IgD-negative memory B cell (primary cell): Measurements from ENCODE around the gene COL24A1. TPM values are rescaled to one million over a fixed set of nuclear protein-coding genes. Genes with fewer than 3 reads are reported as not detected.
A peak's percentile ranks its signal among the peaks of the same experiment; 100 is the strongest.
"Not testable (repeated sequence)": the region's sequence is repeated elsewhere in the genome, so short reads cannot be mapped to it uniquely, and the experiment has no call there.

ENCODE experiments used
- H3K27ac Mint-ChIP-seq, 3 donors: one replicate each; pipeline ENCODE4 v1.8.0; 2020 to 2022; ENCODE audit warnings: mild to moderate bottlenecking in 3 of 3, mixed read lengths in 3 of 3, moderate library complexity in 1 of 3
- H3K27me3 Mint-ChIP-seq: one replicate; pipeline ENCODE4 v1.8.0; 2021; ENCODE audit warnings: mixed read lengths
- H3K36me3 Mint-ChIP-seq: one replicate; pipeline ENCODE4 v1.8.0; 2020; ENCODE audit warnings: mild to moderate bottlenecking, mixed read lengths
- H3K4me1 Mint-ChIP-seq, 3 donors: one replicate each; pipeline ENCODE4 v1.8.0; 2020 to 2022; ENCODE audit warnings: mixed read lengths in 3 of 3, mild to moderate bottlenecking in 1 of 3
- H3K4me3 Mint-ChIP-seq, 4 donors: one replicate each; pipeline ENCODE4 v1.8.0; 2020 to 2022; ENCODE audit warnings: mild to moderate bottlenecking in 4 of 4, mixed read lengths in 4 of 4, moderate library complexity in 3 of 4
- H3K9me3 Mint-ChIP-seq, 3 donors: one replicate each; pipeline ENCODE4 v1.8.0; 2020 to 2021; ENCODE audit warnings: mixed read lengths in 3 of 3, mild to moderate bottlenecking in 1 of 3
- polyA plus RNA-seq: library from polyadenylated mRNA; unstranded; fragments of 300-500 nt; fragmentation: Illumina TruSeq; gene quantifications from one replicate; pipeline ENCODE4 v1.2.3, GENCODE V29; 2021

COL24A1 gene
- polyA plus RNA-seq, 1 donor from 2014 or later: not detected

GRCh38 chr1:85822696-85823095, 333.9 kb downstream of the COL24A1 start:
- Mint-ChIP-seq H3K4me1 (no peaks in the 10 kb centered on the region), H3K27me3 (peaks cover 2% of the 10 kb centered on the region), H3K36me3 (no peaks in the 10 kb centered on the region), H3K4me3 (no peak overlapping the region), H3K27ac (no peak overlapping the region), H3K9me3 (peaks cover 0 to 2% (median 0%) of the 10 kb centered on the region in 3 donors)

GRCh38 chr1:85818371-85818770, 338.2 kb downstream of the COL24A1 start:
- Mint-ChIP-seq H3K36me3 (no peaks in the 10 kb centered on the region), H3K9me3 (no peaks in the 10 kb centered on the region), H3K27me3 (peaks cover 2% of the 10 kb centered on the region), H3K4me3 (no peak overlapping the region), H3K27ac (no peak overlapping the region), H3K4me1 (no peaks in the 10 kb centered on the region)

- Mint-ChIP-seq H3K27ac (no peak overlapping the region), H3K36me3 (no peaks in the 10 kb centered on the region)
Observed at GRCh38 chr1:85816606-85817005, 340.0 kb downstream of the COL24A1 start.

GRCh38 chr1:85815906-85816305, 340.7 kb downstream of the COL24A1 start:
- Mint-ChIP-seq H3K4me3 (no peak overlapping the region), H3K36me3 (no peaks in the 10 kb centered on the region), H3K27ac (no peak overlapping the region), H3K27me3 (peaks cover 2% of the 10 kb centered on the region), H3K4me1 (no peaks in the 10 kb centered on the region), H3K9me3 (no peaks in the 10 kb centered on the region)

More at GRCh38 chr1:85816606-85817005, 340.0 kb downstream of the COL24A1 start:
- no peaks in the 10 kb centered on the region for H3K4me1 Mint-ChIP-seq
- no peaks in the 10 kb centered on the region for H3K9me3 Mint-ChIP-seq
- H3K4me3 Mint-ChIP-seq: no peak overlapping the region
- H3K27me3 Mint-ChIP-seq: peaks cover 2% of the 10 kb centered on the region

- H3K36me3 Mint-ChIP-seq: peaks cover 2% of the 10 kb centered on the region
- no peaks in the 10 kb centered on the region for H3K27me3 Mint-ChIP-seq
- H3K9me3 Mint-ChIP-seq: peaks cover 0 to 4% (median 3%) of the 10 kb centered on the region in 3 donors
- no peak overlapping the region for H3K27ac Mint-ChIP-seq
- H3K4me1 Mint-ChIP-seq: no peaks in the 10 kb centered on the region
- H3K4me3 Mint-ChIP-seq: no peak overlapping the region
Observed at GRCh38 chr1:85806236-85806965, 350.2 kb downstream of the COL24A1 start.

GRCh38 chr1:85801520-85801919, 355.1 kb downstream of the COL24A1 start:
- peaks cover 2% of the 10 kb centered on the region for H3K36me3 Mint-ChIP-seq
- no peaks in the 10 kb centered on the region for H3K27me3 Mint-ChIP-seq
- H3K9me3 Mint-ChIP-seq: peaks cover 0 to 3% (median 0%) of the 10 kb centered on the region in 3 donors
- H3K4me1 Mint-ChIP-seq: no peaks in the 10 kb centered on the region
- no peak overlapping the region for H3K27ac Mint-ChIP-seq
- H3K4me3 Mint-ChIP-seq: no peak overlapping the region

GRCh38 chr1:85799737-85800136, 356.8 kb downstream of the COL24A1 start:
- H3K36me3 Mint-ChIP-seq: peaks cover 2% of the 10 kb centered on the region
- no peaks in the 10 kb centered on the region for H3K27me3 Mint-ChIP-seq
- no peak overlapping the region for H3K27ac Mint-ChIP-seq
- H3K4me3 Mint-ChIP-seq: no peak overlapping the region
- H3K4me1 Mint-ChIP-seq: no peaks in the 10 kb centered on the region
- peaks cover 0 to 2% (median 0%) of the 10 kb centered on the region in 3 donors for H3K9me3 Mint-ChIP-seq

- no peaks in the 10 kb centered on the region for H3K27me3 Mint-ChIP-seq
- H3K36me3 Mint-ChIP-seq: peaks cover 2% of the 10 kb centered on the region
- peaks cover 0 to 2% (median 0%) of the 10 kb centered on the region in 3 donors for H3K9me3 Mint-ChIP-seq
- H3K4me3 Mint-ChIP-seq: no peak overlapping the region
- H3K27ac Mint-ChIP-seq: no peak overlapping the region
- H3K4me1 Mint-ChIP-seq: no peaks in the 10 kb centered on the region
Observed at GRCh38 chr1:85798419-85798818, 358.2 kb downstream of the COL24A1 start.

GRCh38 chr1:85777021-85777420, 379.6 kb downstream of the COL24A1 start:
- not testable (repeated sequence) for H3K4me3 Mint-ChIP-seq, H3K9me3 Mint-ChIP-seq, H3K27me3 Mint-ChIP-seq, H3K4me1 Mint-ChIP-seq, H3K36me3 Mint-ChIP-seq, H3K27ac Mint-ChIP-seq

- Mint-ChIP-seq H3K4me3 (peak overlapping the region in 1 of 4 donors; percentile 7), H3K27ac (no peak overlapping the region), H3K36me3 (no peaks in the 10 kb centered on the region), H3K4me1 (peaks cover 0 to 5% (median 0%) of the 10 kb centered on the region in 3 donors), H3K9me3 (peaks cover 0 to 1% (median 0%) of the 10 kb centered on the region in 3 donors), H3K27me3 (no peaks in the 10 kb centered on the region)
Observed at GRCh38 chr1:85762804-85763203, 393.8 kb downstream of the COL24A1 start.

- peaks cover 2% of the 10 kb centered on the region for H3K36me3 Mint-ChIP-seq
- H3K4me1 Mint-ChIP-seq: no peaks in the 10 kb centered on the region
- H3K27ac Mint-ChIP-seq: no peak overlapping the region
- peaks cover 0 to 9% (median 0%) of the 10 kb centered on the region in 3 donors for H3K9me3 Mint-ChIP-seq
- H3K27me3 Mint-ChIP-seq: no peaks in the 10 kb centered on the region
- no peak overlapping the region for H3K4me3 Mint-ChIP-seq
Observed at GRCh38 chr1:85756864-85757263, 399.7 kb downstream of the COL24A1 start.

GRCh38 chr1:85748120-85748519, 408.5 kb downstream of the COL24A1 start:
- H3K9me3 Mint-ChIP-seq: peaks cover 0 to 2% (median 2%) of the 10 kb centered on the region in 3 donors
- H3K36me3 Mint-ChIP-seq: no peaks in the 10 kb centered on the region
- H3K27ac Mint-ChIP-seq: no peak overlapping the region
- no peak overlapping the region for H3K4me3 Mint-ChIP-seq
- peaks cover 8% of the 10 kb centered on the region for H3K27me3 Mint-ChIP-seq
- no peaks in the 10 kb centered on the region for H3K4me1 Mint-ChIP-seq

GRCh38 chr1:85746777-85747176, 409.8 kb downstream of the COL24A1 start:
- peaks cover 0 to 2% (median 2%) of the 10 kb centered on the region in 3 donors for H3K9me3 Mint-ChIP-seq
- peaks cover 12% of the 10 kb centered on the region for H3K27me3 Mint-ChIP-seq
- no peaks in the 10 kb centered on the region for H3K36me3 Mint-ChIP-seq
- no peak overlapping the region for H3K27ac Mint-ChIP-seq
- no peaks in the 10 kb centered on the region for H3K4me1 Mint-ChIP-seq
- no peak overlapping the region for H3K4me3 Mint-ChIP-seq

- no peaks in the 10 kb centered on the region for H3K4me1 Mint-ChIP-seq
- H3K27me3 Mint-ChIP-seq: peaks cover 12% of the 10 kb centered on the region
- no peaks in the 10 kb centered on the region for H3K36me3 Mint-ChIP-seq
- peaks cover 0 to 5% (median 1%) of the 10 kb centered on the region in 3 donors for H3K9me3 Mint-ChIP-seq
- no peak overlapping the region for H3K27ac Mint-ChIP-seq
- H3K4me3 Mint-ChIP-seq: no peak overlapping the region
Observed at GRCh38 chr1:85743814-85744213, 412.8 kb downstream of the COL24A1 start.

- H3K4me1 Mint-ChIP-seq: no peaks in the 10 kb centered on the region
Observed at GRCh38 chr1:85734931-85735330, 421.6 kb downstream of the COL24A1 start.

More at GRCh38 chr1:85734931-85735330, 421.6 kb downstream of the COL24A1 start:
- Mint-ChIP-seq H3K36me3 (no peaks in the 10 kb centered on the region), H3K4me3 (no peak overlapping the region), H3K27ac (no peak overlapping the region), H3K9me3 (peaks cover 0 to 1% (median 0%) of the 10 kb centered on the region in 3 donors), H3K27me3 (peaks cover 2% of the 10 kb centered on the region)
